22Rv1 (cell line): Measurements from ENCODE around the gene TNFSF18.

Experiments
- CTCF ChIP-seq: fragments of 450-650 bp; IDR thresholded peaks from 2 replicates; pipeline ENCODE4 v1.5.1; 2017; ENCODE audit warnings: mild to moderate bottlenecking
- ZFX ChIP-seq: fragments of 450-650 bp; IDR thresholded peaks from 2 replicates; pipeline ENCODE4 v1.6.1; 2017; ENCODE audit warnings: antibody characterized with exemption, borderline replicate concordance

- no peak for TF ChIP-seq CTCF
- no peak for TF ChIP-seq ZFX
Observed at GRCh38 chr1:173002891-173003838, 47.6 kb downstream of the TNFSF18 start.
